ENCODE results near the gene BICC1.

GRCh38 chr10:58842860-58843376, 330.2 kb downstream of the BICC1 start:
- TF ChIP-seq GATA2 (IDR thresholded peaks at IDR 0.05; ENCODE audit: low read depth, low read length), result no peak
- TF ChIP-seq GATA3 (IDR thresholded peaks at IDR 0.05; ENCODE audit: low read depth, low read length), result no peak
